Left lung (tissue), 10 donors: ENCODE measurements around the gene PTPRN2. TPM values are rescaled to one million over a fixed set of nuclear protein-coding genes. Genes with fewer than 3 reads are reported as not detected.

Source experiments
- ATAC-seq: fragments of 200-7000 bp; cut with Tn5 transposase; one replicate; pipeline ENCODE4 v1.9.1; 2020; ENCODE audit warnings: moderate library complexity
- DNase-seq, 4 donors: peaks; one replicate each; pipeline ENCODE4 v3.0.0-alpha.2; 2013 to 2020
- H3K27ac ChIP-seq, 2 donors: fragments of 200-600 bp; sonication (generic) in 1 of 2; one replicate each; pipeline versions ENCODE4 v1.5.0 to v1.8.0; 2020 to 2021
- H3K27me3 ChIP-seq, 2 donors: fragments of 200-600 bp; sonication (generic) in 1 of 2; one replicate each; pipeline versions ENCODE4 v1.5.0 to v1.8.0; 2020 to 2021
- H3K36me3 ChIP-seq, 2 donors: fragments of 200-600 bp; sonication (generic) in 1 of 2; one replicate each; pipeline versions ENCODE4 v1.5.0 to v1.8.0; 2020 to 2021
- H3K4me1 ChIP-seq, 2 donors: fragments of 200-600 bp; one replicate each; pipeline ENCODE4 v1.8.0; 2021
- H3K4me3 ChIP-seq, 2 donors: fragments of 200-600 bp; sonication (generic) in 1 of 2; one replicate each; pipeline versions ENCODE4 v1.5.0 to v1.8.0; 2020 to 2021; ENCODE audit warnings: mild to moderate bottlenecking in 1 of 2
- H3K9me3 ChIP-seq, 2 donors: fragments of 200-600 bp; sonication (generic) in 1 of 2; one replicate each; pipeline versions ENCODE4 v1.5.0 to v1.8.0; 2020 to 2021
- intact Hi-C, 2 donors: fragments of 100-400 bp; cut with DNase I; formaldehyde crosslinking; loops; one replicate each; pipeline versions ENCODE4 v1.11.2 to v1.14.2; 2022
- polyA plus RNA-seq, 6 donors: library from polyadenylated mRNA; unstranded; fragments of 120-200 nt; gene quantifications; one replicate each; pipeline ENCODE4 v1.2.1, GENCODE V29; 2013; ENCODE audit not compliant: insufficient read length in 6 of 6
- total RNA-seq, 2 donors: library from RNA; stranded (reverse); fragmentation: NEBNext Ultra II Directional; extraction: Animal tissue kit (Norgen Biotek cat#: 25700); gene quantifications; one replicate each; pipeline ENCODE4 v1.2.1, GENCODE V29; 2021
- TF ChIP-seq, protein P1 (sequence below), 2 donors: fragments of 200-600 bp; sonication (generic) in 1 of 2; IDR thresholded peaks; one replicate each; pipeline versions ENCODE4 v1.5.0 to v1.8.0; 2021; ENCODE audit warnings: antibody characterized with exemption in 2 of 2
- donor health status: DM: no; HTN: yes; CAD: no.
- donor health status: DM: no; HTN: no; CAD: no.

PTPRN2 gene
- total and polyA plus RNA-seq, 8 donors = 4.0 to 7.8 (median 6.8) TPM

DNA sequence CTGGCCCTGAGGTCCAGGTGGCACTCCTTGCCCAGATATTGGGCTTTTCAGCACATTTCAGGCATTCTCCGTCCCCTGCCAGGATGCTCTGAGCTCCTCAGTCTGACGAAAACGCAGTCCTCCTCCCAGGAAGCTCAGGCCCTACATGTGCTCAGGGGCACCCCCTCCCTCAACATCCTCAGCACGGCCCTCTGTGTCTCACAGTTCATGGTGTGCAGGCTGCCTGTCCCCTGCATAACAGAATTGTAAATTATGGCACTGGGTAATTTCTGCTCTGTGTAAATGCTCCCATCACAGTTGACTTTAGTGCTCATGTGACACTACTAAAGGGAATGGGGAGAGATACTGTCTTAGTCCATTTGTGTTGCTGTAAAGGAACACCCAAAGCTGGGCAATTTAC lies 687.1 kb downstream of the PTPRN2 start:
- H3K27me3 ChIP-seq = peaks cover 0 to 11% of the 10 kb centered on the region in 2 donors
- DNase-seq (peak in 1 of 4 donors; percentile 34), ATAC-seq (no peak)
- H3K4me1 ChIP-seq = no peaks in the 10 kb centered on the region
- intact Hi-C loops = no loop called here
- H3K27ac ChIP-seq = no peak overlapping the region
- TF ChIP-seq, protein P1, sequence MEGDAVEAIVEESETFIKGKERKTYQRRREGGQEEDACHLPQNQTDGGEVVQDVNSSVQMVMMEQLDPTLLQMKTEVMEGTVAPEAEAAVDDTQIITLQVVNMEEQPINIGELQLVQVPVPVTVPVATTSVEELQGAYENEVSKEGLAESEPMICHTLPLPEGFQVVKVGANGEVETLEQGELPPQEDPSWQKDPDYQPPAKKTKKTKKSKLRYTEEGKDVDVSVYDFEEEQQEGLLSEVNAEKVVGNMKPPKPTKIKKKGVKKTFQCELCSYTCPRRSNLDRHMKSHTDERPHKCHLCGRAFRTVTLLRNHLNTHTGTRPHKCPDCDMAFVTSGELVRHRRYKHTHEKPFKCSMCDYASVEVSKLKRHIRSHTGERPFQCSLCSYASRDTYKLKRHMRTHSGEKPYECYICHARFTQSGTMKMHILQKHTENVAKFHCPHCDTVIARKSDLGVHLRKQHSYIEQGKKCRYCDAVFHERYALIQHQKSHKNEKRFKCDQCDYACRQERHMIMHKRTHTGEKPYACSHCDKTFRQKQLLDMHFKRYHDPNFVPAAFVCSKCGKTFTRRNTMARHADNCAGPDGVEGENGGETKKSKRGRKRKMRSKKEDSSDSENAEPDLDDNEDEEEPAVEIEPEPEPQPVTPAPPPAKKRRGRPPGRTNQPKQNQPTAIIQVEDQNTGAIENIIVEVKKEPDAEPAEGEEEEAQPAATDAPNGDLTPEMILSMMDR (IDR thresholded peaks at IDR 0.05) = no peak
- no peaks in the 10 kb centered on the region for H3K36me3 ChIP-seq
- no peak overlapping the region for H3K4me3 ChIP-seq
- H3K9me3 ChIP-seq = no peaks in the 10 kb centered on the region

DNA sequence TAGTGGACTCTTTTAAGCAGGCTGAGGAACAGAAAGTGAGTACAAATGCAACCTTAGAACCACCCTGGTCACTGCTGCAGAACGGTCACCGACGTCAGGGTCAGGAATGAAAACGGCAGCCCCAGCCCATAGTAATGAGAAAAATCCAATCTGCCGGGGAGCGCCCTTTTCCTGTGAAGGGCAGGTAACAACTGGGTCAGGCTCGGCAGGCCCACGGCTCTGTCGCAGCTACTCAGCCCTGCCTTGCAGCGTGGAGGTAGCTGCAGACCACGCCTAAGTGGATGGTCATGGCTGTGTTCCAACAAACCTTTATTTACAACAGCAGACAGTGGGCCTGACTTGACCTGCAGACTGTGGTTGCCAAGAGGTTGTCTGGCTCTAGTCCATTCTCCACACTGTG lies 687.6 kb downstream of the PTPRN2 start:
- TF ChIP-seq, protein P1 (IDR thresholded peaks at IDR 0.05) = no peak
- ATAC-seq = no peak
- H3K4me1 ChIP-seq = no peaks in the 10 kb centered on the region
- no peaks in the 10 kb centered on the region for H3K36me3 ChIP-seq
- no peak overlapping the region for H3K27ac ChIP-seq
- intact Hi-C loops = no loop called here
- no peak overlapping the region for H3K4me3 ChIP-seq
- H3K9me3 ChIP-seq = no peaks in the 10 kb centered on the region
- H3K27me3 ChIP-seq = peaks cover 0 to 6% of the 10 kb centered on the region in 2 donors
- peak in 1 of 4 donors; percentile 28 for DNase-seq

DNA sequence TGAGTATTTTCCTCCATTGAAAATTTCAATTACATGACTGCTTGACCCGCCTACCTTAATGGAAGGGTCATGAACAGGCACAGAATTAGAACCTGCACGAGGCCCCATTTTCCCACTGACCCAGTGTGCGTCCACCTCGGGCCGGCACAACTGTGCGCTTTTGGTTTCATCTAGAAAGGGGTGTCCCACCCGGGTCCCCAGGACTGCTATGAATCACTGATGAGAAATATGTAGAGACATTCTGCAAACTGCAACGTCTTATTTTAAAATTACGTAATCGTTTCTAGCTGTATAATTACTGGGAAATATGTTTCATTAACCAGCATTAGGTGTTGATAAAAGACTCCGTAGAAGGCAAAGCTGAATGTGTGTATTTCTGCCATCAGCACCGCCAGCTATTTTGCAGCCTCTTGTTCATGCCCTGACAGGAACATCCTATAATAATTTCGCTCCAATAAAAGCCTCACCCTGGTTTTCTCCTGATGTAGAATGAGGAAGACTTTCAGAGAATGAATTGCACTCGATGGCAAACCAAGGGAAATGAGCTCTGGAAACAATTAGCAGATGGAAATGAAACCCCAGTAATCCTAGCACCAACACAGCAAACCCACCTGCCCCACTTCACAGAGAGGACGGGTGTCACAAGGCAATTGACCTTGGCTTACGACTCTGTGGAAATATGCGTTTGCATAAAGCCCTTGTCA lies 688.7 kb downstream of the PTPRN2 start:
- H3K36me3 ChIP-seq = no peaks in the 10 kb centered on the region
- H3K4me3 ChIP-seq = no peak overlapping the region
- H3K4me1 ChIP-seq = no peaks in the 10 kb centered on the region
- no peak overlapping the region for H3K27ac ChIP-seq
- TF ChIP-seq, protein P1 (IDR thresholded peaks at IDR 0.05) = no peak
- no peak for ATAC-seq
- intact Hi-C loops = no loop called here
- peak in 1 of 4 donors; percentile 41 for DNase-seq
- H3K27me3 ChIP-seq = peaks cover 0 to 6% of the 10 kb centered on the region in 2 donors
- H3K9me3 ChIP-seq = no peaks in the 10 kb centered on the region

DNA sequence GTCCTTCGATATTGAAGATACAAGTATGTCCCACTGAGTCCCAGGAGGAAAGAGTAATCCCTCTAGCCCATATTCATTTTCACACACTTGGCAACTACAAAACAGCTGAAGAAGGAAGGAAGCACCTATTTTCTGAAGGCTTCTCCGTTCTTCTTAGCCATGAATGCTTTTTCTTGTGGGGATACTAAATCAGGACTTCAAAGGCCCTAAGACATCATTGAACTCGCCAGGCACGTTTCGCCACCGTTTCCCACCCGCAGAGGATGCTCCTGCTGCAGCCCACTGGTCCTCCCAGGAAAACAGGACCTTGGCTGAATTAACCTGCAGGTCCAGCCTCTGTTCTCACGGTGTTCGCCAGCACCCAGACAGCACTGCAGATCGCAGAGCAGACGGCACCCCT lies 689.4 kb downstream of the PTPRN2 start:
- ATAC-seq (no peak), DNase-seq (peak in 1 of 4 donors; percentile 43)
- TF ChIP-seq, protein P1 (IDR thresholded peaks at IDR 0.05) = no peak
- intact Hi-C loops = no loop called here
- Histone ChIP-seq H3K4me1 (no peaks in the 10 kb centered on the region), H3K4me3 (no peak overlapping the region), H3K27ac (no peak overlapping the region), H3K9me3 (no peaks in the 10 kb centered on the region), H3K27me3 (peaks cover 0 to 6% of the 10 kb centered on the region in 2 donors), H3K36me3 (no peaks in the 10 kb centered on the region)

DNA sequence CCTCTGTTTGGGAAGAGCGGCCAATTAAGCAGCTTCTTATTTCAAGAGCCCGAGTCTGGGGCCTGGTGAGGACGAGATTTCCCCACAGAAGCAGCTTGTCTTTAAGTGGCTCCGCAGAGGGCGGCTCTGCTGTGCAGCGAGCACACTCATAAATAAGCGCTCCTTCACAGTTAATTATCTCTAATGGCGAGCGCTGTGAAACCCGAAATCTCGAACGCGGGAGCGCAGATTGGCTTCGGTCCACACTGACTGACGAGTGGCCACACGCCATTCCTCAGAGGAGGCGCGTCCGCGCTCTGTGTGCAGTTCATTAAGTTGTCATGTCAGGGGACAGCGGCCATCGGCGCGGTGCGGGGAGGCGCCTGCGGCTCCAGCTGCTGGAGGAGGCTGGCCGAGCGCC lies 689.9 kb downstream of the PTPRN2 start:
- ATAC-seq = no peak

More for the DNA sequence above, 689.9 kb downstream of the PTPRN2 start:
- TF ChIP-seq, protein P1 (IDR thresholded peaks at IDR 0.05) = no peak
- peak in 3 of 4 donors; percentile 12 to 82 (median 26) for DNase-seq
- H3K4me3 ChIP-seq = no peak overlapping the region
- intact Hi-C loops = no loop called here
- H3K27me3 ChIP-seq = peaks cover 0 to 7% of the 10 kb centered on the region in 2 donors
- H3K27ac ChIP-seq = no peak overlapping the region
- H3K36me3 ChIP-seq = no peaks in the 10 kb centered on the region
- no peaks in the 10 kb centered on the region for H3K4me1 ChIP-seq
- H3K9me3 ChIP-seq = no peaks in the 10 kb centered on the region
